GM23248 (cell line): ENCODE data around the gene MRPS7. TPM values are rescaled to one million over a fixed set of nuclear protein-coding genes. Genes with fewer than 3 reads are reported as not detected.

Experiments used
- DNase-seq: peaks from one replicate; pipeline ENCODE4 v3.0.0-alpha.2; 2015
- H2AFZ ChIP-seq: fragments of 200-600 bp; sonication (generic); 2 replicates; pipeline ENCODE4 v1.6.1; 2016; ENCODE audit warnings: antibody characterized with exemption
- H3F3A ChIP-seq: fragments of 200-600 bp; sonication (generic); 2 replicates; pipeline ENCODE4 v1.6.1; 2016; ENCODE audit warnings: mild to moderate bottlenecking, antibody characterized with exemption, mixed run types; ENCODE audit not compliant: insufficient read depth
- H3K27ac ChIP-seq: fragments of 200-600 bp; sonication (generic); 2 replicates; pipeline ENCODE4 v1.5.1; 2016; ENCODE audit warnings: mild to moderate bottlenecking
- H3K27me3 ChIP-seq: fragments of 200-600 bp; sonication (generic); replicated peaks from 2 replicates; pipeline ENCODE4 v1.6.1; 2016; ENCODE audit warnings: mild to moderate bottlenecking; ENCODE audit not compliant: insufficient read depth
- H3K36me3 ChIP-seq: fragments of 200-600 bp; sonication (generic); 2 replicates; pipeline ENCODE4 v1.6.1; 2016; ENCODE audit warnings: low read depth, mild to moderate bottlenecking
- H3K4me1 ChIP-seq: fragments of 200-600 bp; sonication (generic); 2 replicates; pipeline ENCODE4 v1.6.1; 2016; ENCODE audit warnings: mild to moderate bottlenecking; ENCODE audit not compliant: insufficient read depth
- H3K4me2 ChIP-seq: fragments of 200-600 bp; sonication (generic); one replicate; pipeline ENCODE4 v1.6.1; 2016; ENCODE audit warnings: mild to moderate bottlenecking; ENCODE audit not compliant: unreplicated experiment
- H3K4me3 ChIP-seq: fragments of 200-600 bp; sonication (generic); 2 replicates; pipeline ENCODE4 v1.5.1; 2016; ENCODE audit warnings: mild to moderate bottlenecking
- H3K79me2 ChIP-seq: fragments of 200-600 bp; sonication (generic); 2 replicates; pipeline ENCODE4 v1.6.1; 2016; ENCODE audit warnings: mild to moderate bottlenecking; ENCODE audit not compliant: insufficient read depth
- H3K9ac ChIP-seq: fragments of 200-600 bp; sonication (generic); 2 replicates; pipeline ENCODE4 v1.6.1; 2016; ENCODE audit warnings: mild to moderate bottlenecking
- H3K9me2 ChIP-seq: fragments of 200-600 bp; sonication (generic); 2 replicates; pipeline ENCODE4 v1.6.1; 2016; ENCODE audit warnings: mixed run types, mild to moderate bottlenecking, moderate library complexity; ENCODE audit not compliant: insufficient read depth
- H3K9me3 ChIP-seq: fragments of 200-600 bp; sonication (generic); one replicate; pipeline ENCODE4 v1.6.1; 2017; ENCODE audit warnings: low read depth
- H4K20me1 ChIP-seq: fragments of 200-600 bp; sonication (generic); 2 replicates; pipeline ENCODE4 v1.6.0; 2016; ENCODE audit not compliant: insufficient read depth
- EZH2 ChIP-seq: fragments of 200-600 bp; sonication (generic); IDR thresholded peaks from 2 replicates; pipeline ENCODE4 v1.6.1; 2018; ENCODE audit warnings: antibody characterized with exemption, mild to moderate bottlenecking; ENCODE audit not compliant: insufficient read depth, poor library complexity, severe bottlenecking
- EZH2phosphoT487 ChIP-seq: fragments of 200-600 bp; sonication (generic); IDR thresholded peaks from 2 replicates; pipeline ENCODE4 v1.6.1; 2018; ENCODE audit warnings: antibody characterized with exemption, moderate library complexity, mild to moderate bottlenecking, low read depth; ENCODE audit not compliant: insufficient read depth
- WGBS, 2 experiments: methylation state at CpG; one replicate each; pipeline ENCODE4 v1.1.6; 2015 to 2017; ENCODE audit warnings: low lambda C conversion rate in 2 of 2, low coverage in 1 of 2; ENCODE audit errors: missing lambda C conversion rate in 2 of 2; 5-methylcytosine and 5-hydroxymethylcytosine counted together
- in situ Hi-C: fragments of 300-500 bp; cut with MboI; formaldehyde crosslinking; loops from 2 replicates; pipeline ENCODE4 v1.15.0; 2020
- polyA plus RNA-seq: library from polyadenylated mRNA; unstranded; fragments of >200 nt; fragmentation: Nextera tagmentation; extraction: Ambion mirVana; gene quantifications from 2 replicates; pipeline ENCODE4 v1.2.1, GENCODE V29; 2016
- total RNA-seq: library from RNA; depleted of rRNA; stranded (reverse); fragments of >200 nt; shearing (Covaris generic); gene quantifications from 2 replicates; pipeline ENCODE4 v1.2.3, GENCODE V29; 2014; rRNA removed

MRPS7 gene
- total RNA-seq (34.8 and 41.6 TPM in 2 replicates), polyA plus RNA-seq (87.6 and 87.8 TPM in 2 replicates)

DNA sequence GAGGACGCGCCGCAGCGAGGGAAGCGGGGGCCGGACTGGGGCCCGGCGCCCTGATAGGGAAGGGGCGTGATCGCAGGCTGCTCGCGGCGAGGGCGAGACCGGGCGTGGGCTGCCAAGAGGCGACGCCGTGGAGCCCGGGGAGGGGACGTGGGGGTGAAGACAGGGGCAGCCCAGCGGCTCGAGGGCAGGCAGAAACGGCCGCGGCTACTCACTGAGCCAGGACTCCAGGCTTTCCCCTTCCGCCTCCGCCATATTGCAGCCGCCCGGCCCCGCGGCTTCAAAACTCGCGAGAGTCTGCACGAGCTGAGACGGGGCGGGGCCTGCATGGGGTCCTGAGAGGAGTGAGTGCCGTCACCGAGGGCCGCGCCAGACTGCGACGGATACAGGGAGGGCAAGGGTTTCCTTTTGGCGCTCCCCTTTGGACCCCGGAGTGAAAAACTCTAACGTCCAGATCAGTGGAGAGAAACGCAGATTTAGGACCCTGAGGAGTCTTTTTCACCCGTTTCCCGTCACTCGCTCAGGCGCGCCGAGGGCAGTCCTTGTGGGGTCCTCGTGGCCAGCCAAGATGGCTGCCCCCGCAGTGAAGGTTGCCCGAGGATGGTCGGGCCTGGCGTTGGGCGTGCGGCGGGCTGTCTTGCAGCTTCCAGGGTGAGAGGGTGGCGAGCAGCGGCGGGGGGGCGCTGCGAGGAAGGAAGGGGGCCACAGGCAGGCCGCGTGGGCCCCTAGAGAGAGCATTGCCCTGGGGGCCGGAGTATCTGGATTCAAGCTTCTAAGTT lies at the start of gene MRPS7, which contains the start of gene GGA3:
MRPS7 (plus strand) TSS at position 544 of the 776 bp plus-strand sequence; CDS start at position 566, 22 bp downstream.
GGA3 (minus strand) TSS at position 271 of the 776 bp plus-strand sequence; CDS start at position 252, 19 bp downstream.
- Histone ChIP-seq H3K9ac (peak within 1 kb of the TSS; percentile 97), H3K36me3 (peaks cover 12% of the 10 kb centered on the region), H3K4me2 (peak within 1 kb of the TSS; percentile 100), H3K9me2 (no peaks in the 10 kb centered on the region), H4K20me1 (no peaks in the 10 kb centered on the region; the same call in 1 of the 2 replicates), H3K27ac (peak within 1 kb of the TSS; percentile 95), H3K9me3 (no peaks in the 10 kb centered on the region), H3K4me1 (peaks cover 17% of the 10 kb centered on the region), H3F3A (no peaks in the 10 kb centered on the region), H3K4me3 (peak within 1 kb of the TSS; percentile 97), H3K27me3 (no peaks in the 10 kb centered on the region), H2AFZ (peak within 1 kb of the TSS; percentile 92), H3K79me2 (peaks cover 72% of the 10 kb centered on the region)
- DNase-seq, result peak; percentile 99
- in situ Hi-C loops, result no loop called here
- TF ChIP-seq EZH2phosphoT487, result no peak
- TF ChIP-seq EZH2, result no peak
- 1 to 2% methylated on average over 48 to 67 of the region's 69 CpGs for WGBS, 2 experiments

DNA sequence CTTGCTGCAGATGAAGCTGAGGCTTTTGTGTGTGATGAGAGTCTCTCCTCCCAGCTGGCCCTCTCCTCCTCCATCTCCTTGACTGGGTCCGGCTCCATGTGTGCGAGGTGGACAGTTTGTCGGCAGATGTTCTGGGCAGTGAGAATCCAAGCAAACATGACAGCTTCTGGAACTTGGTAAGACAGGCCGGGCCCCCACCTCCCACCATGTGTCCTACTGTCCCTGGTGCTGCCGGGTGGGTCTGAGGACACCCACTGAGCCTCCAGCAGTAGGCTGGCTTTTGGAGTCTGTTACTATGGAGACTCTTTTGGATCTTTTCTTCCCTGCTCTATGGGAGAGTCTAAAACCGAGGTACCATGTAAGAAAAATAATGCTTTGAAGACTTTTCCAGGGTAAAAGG lies 43.5 kb upstream of the MRPS7 start:
- peaks cover 33% of the 10 kb centered on the region; the same call in 1 of the 2 replicates for H3K36me3 ChIP-seq
- no peaks in the 10 kb centered on the region for H3K27me3 ChIP-seq
- H3K27ac ChIP-seq, result no peak overlapping the region
- 0 out of 2 replicates have a peak, but pooled peaks cover 6% of the 10 kb centered on the region for H3K79me2 ChIP-seq
- H3F3A ChIP-seq, result no peaks in the 10 kb centered on the region
- no peaks in the 10 kb centered on the region for H4K20me1 ChIP-seq
- no peak for TF ChIP-seq EZH2phosphoT487
- TF ChIP-seq EZH2, result no peak
- no peaks in the 10 kb centered on the region for H3K4me1 ChIP-seq
- no peak overlapping the region for H3K9ac ChIP-seq
- no peak overlapping the region for H3K4me3 ChIP-seq
- H3K4me2 ChIP-seq, result no peak overlapping the region
- no peaks in the 10 kb centered on the region for H3K9me2 ChIP-seq
- H3K9me3 ChIP-seq, result no peaks in the 10 kb centered on the region
- H2AFZ ChIP-seq, result no peak overlapping the region
- 80 to 87% methylated on average over 6 of the region's 6 CpGs for WGBS, 2 experiments
- no peak for DNase-seq
- in situ Hi-C loops, result no loop called here

DNA sequence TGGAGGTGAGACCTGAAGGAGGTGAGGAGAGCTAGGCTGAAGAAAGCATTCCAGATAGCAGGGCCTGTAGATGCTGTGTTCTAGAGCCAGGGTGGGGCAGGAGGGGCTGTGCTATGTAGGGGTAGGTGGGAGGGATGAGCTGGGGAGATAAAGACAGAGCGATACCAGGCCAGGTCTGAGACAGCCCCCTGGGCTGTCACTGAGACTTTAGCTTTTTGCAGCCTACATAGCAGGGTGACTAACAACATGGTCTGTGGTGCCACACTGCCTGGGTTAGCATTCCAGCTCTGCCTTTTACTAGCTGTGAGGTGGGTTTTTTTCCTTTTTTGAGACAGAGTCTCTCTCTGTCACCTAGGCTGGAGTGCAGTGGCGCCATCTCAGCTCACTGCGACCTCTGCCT lies 41.9 kb upstream of the MRPS7 start:
- no peaks in the 10 kb centered on the region for H3K9me3 ChIP-seq
- H3K4me2 ChIP-seq, result no peak overlapping the region
- no peaks in the 10 kb centered on the region for H3K9me2 ChIP-seq
- TF ChIP-seq EZH2 (no peak), EZH2phosphoT487 (no peak)
- no peaks in the 10 kb centered on the region for H3K27me3 ChIP-seq
- 97 to 100% methylated on average over 3 of the region's 3 CpGs for WGBS, 2 experiments
- H3K27ac ChIP-seq, result no peak overlapping the region
- peaks cover 22% of the 10 kb centered on the region; the same call in 1 of the 2 replicates for H3K36me3 ChIP-seq
- no peak for DNase-seq
- H3K9ac ChIP-seq, result no peak overlapping the region
- H3K4me3 ChIP-seq, result no peak overlapping the region
- in situ Hi-C loops, result no loop called here
- no peaks in the 10 kb centered on the region for H4K20me1 ChIP-seq
- H3K79me2 ChIP-seq, result 0 out of 2 replicates have a peak, but pooled peaks cover 6% of the 10 kb centered on the region
- H2AFZ ChIP-seq, result no peak overlapping the region
- no peaks in the 10 kb centered on the region for H3K4me1 ChIP-seq
- no peaks in the 10 kb centered on the region for H3F3A ChIP-seq

DNA sequence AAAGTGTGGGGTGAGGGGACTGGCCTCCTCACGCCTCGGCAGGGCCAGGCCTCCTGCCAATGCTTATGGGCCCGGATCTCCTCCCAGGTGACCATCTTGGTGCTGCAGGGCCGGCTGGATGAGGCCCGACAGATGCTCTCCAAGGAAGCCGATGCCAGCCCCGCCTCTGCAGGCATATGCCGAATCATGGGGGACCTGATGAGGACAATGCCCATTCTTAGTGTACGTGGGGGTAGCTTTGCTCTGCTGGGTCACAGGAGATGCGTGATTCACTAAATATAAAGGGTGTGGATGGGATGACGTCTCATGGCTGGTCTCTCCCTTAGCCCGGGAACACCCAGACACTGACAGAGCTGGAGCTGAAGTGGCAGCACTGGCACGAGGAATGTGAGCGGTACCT lies 36.7 kb upstream of the MRPS7 start:
- Histone ChIP-seq H3K27me3 (no peaks in the 10 kb centered on the region), H3K9me3 (no peaks in the 10 kb centered on the region), H3K27ac (no peak overlapping the region), H3K4me2 (no peak overlapping the region), H3K36me3 (no peaks in the 10 kb centered on the region; the same call in 1 of the 2 replicates), H3K4me3 (no peak overlapping the region), H2AFZ (no peak overlapping the region), H3F3A (no peaks in the 10 kb centered on the region), H3K79me2 (0 out of 2 replicates have a peak, but pooled peaks cover 6% of the 10 kb centered on the region), H3K9ac (no peak overlapping the region), H3K4me1 (no peaks in the 10 kb centered on the region), H4K20me1 (no peaks in the 10 kb centered on the region), H3K9me2 (no peaks in the 10 kb centered on the region)
- no peak for DNase-seq
- no peak for TF ChIP-seq EZH2phosphoT487
- no peak for TF ChIP-seq EZH2
- in situ Hi-C loops, result no loop called here
- WGBS, 2 experiments, result 73 to 76% methylated on average over 14 of the region's 14 CpGs
